ENCODE data around the gene SGF29.
"Not testable (repeated sequence)": the region's sequence is repeated elsewhere in the genome, so short reads cannot be mapped to it uniquely, and the experiment has no call there.

The SGF29 gene

GRCh38 chr16:28606291-28607115, 52.8 kb downstream of the SGF29 start:
- H2AFZ ChIP-seq (ENCODE audit: low read length): no peak overlapping the region
- H3K9me3 ChIP-seq (ENCODE audit: low read length): no peaks in the 10 kb centered on the region
- H4K20me1 ChIP-seq (ENCODE audit: insufficient read depth, low read length): no peaks in the 10 kb centered on the region
- no peaks in the 10 kb centered on the region for H3K27me3 ChIP-seq (ENCODE audit: insufficient read depth, low read length)
- H3K4me3 ChIP-seq (ENCODE audit: low read depth, low read length, poor library complexity, severe bottlenecking): no peak overlapping the region
- H3K4me2 ChIP-seq (ENCODE audit: low read length): no peak overlapping the region
- peaks cover 5% of the 10 kb centered on the region for H3K4me1 ChIP-seq (ENCODE audit: insufficient read depth, low read length, severe bottlenecking)
- H3K79me2 ChIP-seq (ENCODE audit: insufficient read depth, low read length): no peaks in the 10 kb centered on the region
- no peaks in the 10 kb centered on the region for H3K36me3 ChIP-seq (ENCODE audit: insufficient read depth, low read length)
- no peak overlapping the region for H3K9ac ChIP-seq (ENCODE audit: low read length)
- TF ChIP-seq CTCF (IDR thresholded peaks at IDR 0.05; ENCODE audit: low read length) (no peak), EZH2 (IDR thresholded peaks at IDR 0.05; ENCODE audit: borderline replicate concordance, low read length) (no peak)
- H3F3A ChIP-seq (ENCODE audit: insufficient read depth, low read length): no peaks in the 10 kb centered on the region
- H3K27ac ChIP-seq (ENCODE audit: low read depth, low read length, poor library complexity, severe bottlenecking): no peak overlapping the region
- H3K9me2 ChIP-seq (ENCODE audit: low read depth, low read length): no peaks in the 10 kb centered on the region

GRCh38 chr16:28607116-28607623, 53.5 kb downstream of the SGF29 start:
- Histone ChIP-seq H3K9me2 (ENCODE audit: low read depth, low read length) (no peaks in the 10 kb centered on the region), H3K27ac (ENCODE audit: low read depth, low read length, poor library complexity, severe bottlenecking) (no peak overlapping the region), H3K4me3 (ENCODE audit: low read depth, low read length, poor library complexity, severe bottlenecking) (no peak overlapping the region), H3K79me2 (ENCODE audit: insufficient read depth, low read length) (no peaks in the 10 kb centered on the region), H3K4me1 (ENCODE audit: insufficient read depth, low read length, severe bottlenecking) (peaks cover 5% of the 10 kb centered on the region), H3F3A (ENCODE audit: insufficient read depth, low read length) (no peaks in the 10 kb centered on the region), H3K27me3 (ENCODE audit: insufficient read depth, low read length) (no peaks in the 10 kb centered on the region), H4K20me1 (ENCODE audit: insufficient read depth, low read length) (no peaks in the 10 kb centered on the region), H3K4me2 (ENCODE audit: low read length) (no peak overlapping the region), H2AFZ (ENCODE audit: low read length) (no peak overlapping the region), H3K9ac (ENCODE audit: low read length) (no peak overlapping the region), H3K9me3 (ENCODE audit: low read length) (no peaks in the 10 kb centered on the region), H3K36me3 (ENCODE audit: insufficient read depth, low read length) (no peaks in the 10 kb centered on the region)
- TF ChIP-seq CTCF (IDR thresholded peaks at IDR 0.05; ENCODE audit: low read length) (no peak), EZH2 (IDR thresholded peaks at IDR 0.05; ENCODE audit: borderline replicate concordance, low read length) (no peak)

GRCh38 chr16:28607681-28608495, 54.2 kb downstream of the SGF29 start:
- H3K9me2 ChIP-seq (ENCODE audit: low read depth, low read length); H4K20me1 ChIP-seq (ENCODE audit: insufficient read depth, low read length); H3K4me2 ChIP-seq (ENCODE audit: low read length); H2AFZ ChIP-seq (ENCODE audit: low read length); H3K36me3 ChIP-seq (ENCODE audit: insufficient read depth, low read length); H3K27me3 ChIP-seq (ENCODE audit: insufficient read depth, low read length); H3K4me1 ChIP-seq (ENCODE audit: insufficient read depth, low read length, severe bottlenecking); H3K27ac ChIP-seq (ENCODE audit: low read depth, low read length, poor library complexity, severe bottlenecking); H3K79me2 ChIP-seq (ENCODE audit: insufficient read depth, low read length); H3F3A ChIP-seq (ENCODE audit: insufficient read depth, low read length); H3K9me3 ChIP-seq (ENCODE audit: low read length); H3K9ac ChIP-seq (ENCODE audit: low read length); H3K4me3 ChIP-seq (ENCODE audit: low read depth, low read length, poor library complexity, severe bottlenecking): not testable (repeated sequence)

- H3K79me2 ChIP-seq (ENCODE audit: insufficient read depth, low read length); H3K27ac ChIP-seq (ENCODE audit: low read depth, low read length, poor library complexity, severe bottlenecking); H3K9me3 ChIP-seq (ENCODE audit: low read length); H3K4me1 ChIP-seq (ENCODE audit: insufficient read depth, low read length, severe bottlenecking); H3K4me3 ChIP-seq (ENCODE audit: low read depth, low read length, poor library complexity, severe bottlenecking); H3K4me2 ChIP-seq (ENCODE audit: low read length); H3K36me3 ChIP-seq (ENCODE audit: insufficient read depth, low read length); H3K9ac ChIP-seq (ENCODE audit: low read length); H3K27me3 ChIP-seq (ENCODE audit: insufficient read depth, low read length); H2AFZ ChIP-seq (ENCODE audit: low read length); H4K20me1 ChIP-seq (ENCODE audit: insufficient read depth, low read length); H3F3A ChIP-seq (ENCODE audit: insufficient read depth, low read length); H3K9me2 ChIP-seq (ENCODE audit: low read depth, low read length): not testable (repeated sequence)
Measured at GRCh38 chr16:28608496-28608808, 54.7 kb downstream of the SGF29 start.

- not testable (repeated sequence) for H3K4me1 ChIP-seq (ENCODE audit: insufficient read depth, low read length, severe bottlenecking); H3K9ac ChIP-seq (ENCODE audit: low read length); H2AFZ ChIP-seq (ENCODE audit: low read length); H3K27ac ChIP-seq (ENCODE audit: low read depth, low read length, poor library complexity, severe bottlenecking); H3K9me3 ChIP-seq (ENCODE audit: low read length); H3K9me2 ChIP-seq (ENCODE audit: low read depth, low read length); H3K36me3 ChIP-seq (ENCODE audit: insufficient read depth, low read length); H4K20me1 ChIP-seq (ENCODE audit: insufficient read depth, low read length); H3K27me3 ChIP-seq (ENCODE audit: insufficient read depth, low read length); H3K4me3 ChIP-seq (ENCODE audit: low read depth, low read length, poor library complexity, severe bottlenecking); H3K4me2 ChIP-seq (ENCODE audit: low read length); H3F3A ChIP-seq (ENCODE audit: insufficient read depth, low read length); H3K79me2 ChIP-seq (ENCODE audit: insufficient read depth, low read length)
Measured at GRCh38 chr16:28608867-28609596, 55.3 kb downstream of the SGF29 start.

All from OCI-LY1 (cell line).